Sigmoid colon (tissue), 7 donors: ENCODE data around the gene ST6GAL2. TPM values are rescaled to one million over a fixed set of nuclear protein-coding genes. Genes with fewer than 3 reads are reported as not detected.

Experiments used
- DNase-seq: peaks from one replicate; pipeline ENCODE4 v3.0.0-alpha.2; 2019
- H3K27ac ChIP-seq, 4 donors: fragments of 200-600 bp; sonication (generic); one replicate each; pipeline ENCODE4 v1.5.1; 2016 to 2019; ENCODE audit warnings: mild to moderate bottlenecking in 1 of 4
- H3K27me3 ChIP-seq, 3 donors: fragments of 200-600 bp; sonication (generic); one replicate each; pipeline ENCODE4 v1.5.1; 2019; ENCODE audit warnings: mild to moderate bottlenecking in 1 of 3
- H3K36me3 ChIP-seq, 4 donors: fragments of 200-600 bp; sonication (generic); one replicate each; pipeline ENCODE4 v1.5.1; 2016 to 2019
- H3K4me1 ChIP-seq, 4 donors: fragments of 200-600 bp; sonication (generic); one replicate each; pipeline ENCODE4 v1.5.1; 2017 to 2019
- H3K4me3 ChIP-seq, 4 donors: fragments of 200-600 bp; sonication (generic); one replicate each; pipeline ENCODE4 v1.5.1; 2017 to 2019; ENCODE audit warnings: mild to moderate bottlenecking in 2 of 4, moderate library complexity in 1 of 4
- H3K9me3 ChIP-seq, 4 donors: fragments of 200-600 bp in 3 of 4; sonication (generic) in 3 of 4; one replicate each; pipeline versions ENCODE4 v1.5.1 to v1.6.1; 2013 to 2019
- EP300 ChIP-seq, 4 donors: sonication (generic); formaldehyde crosslinking; IDR thresholded peaks; one replicate each; pipeline ENCODE4 v1.6.1; 2017; ENCODE audit warnings: antibody characterized with exemption in 4 of 4
- POLR2A ChIP-seq, 2 donors: fragments of 450-650 bp; IDR thresholded peaks; one replicate each; pipeline ENCODE4 v1.6.1; 2016; ENCODE audit warnings: antibody characterized with exemption in 2 of 2, mild to moderate bottlenecking in 2 of 2, moderate library complexity in 2 of 2
- POLR2AphosphoS5 ChIP-seq, 4 donors: sonication (generic); formaldehyde crosslinking; IDR thresholded peaks; one replicate each; pipeline ENCODE4 v1.6.1; 2017; ENCODE audit warnings: antibody characterized with exemption in 4 of 4
- WGBS, 2 donors: extraction: QIAGEN DNeasy Blood & Tissue Kit; methylation state at CpG; one replicate each; pipeline ENCODE4 v1.1.7; 2013; 5-methylcytosine and 5-hydroxymethylcytosine counted together
- intact Hi-C: fragments of 100-400 bp; cut with DNase I; formaldehyde crosslinking; loops from one replicate; pipeline ENCODE4 v1.15.1; 2023
- polyA plus RNA-seq, 3 donors: library from polyadenylated mRNA; stranded (reverse); fragments of 200-250 nt; gene quantifications; one replicate each; pipeline ENCODE4 v1.2.3, GENCODE V29; 2013
- total RNA-seq, 4 donors: library from RNA; depleted of rRNA; stranded (reverse); fragments of >200 nt; gene quantifications; one replicate each; pipeline ENCODE4 v1.1.0, GENCODE V29; 2016
- TF ChIP-seq, protein P1 (sequence below), 4 experiments: fragments of 450-650 bp in 3 of 4; fragments of 200-600 bp in 1 of 4; IDR thresholded peaks; one replicate each; pipeline ENCODE4 v1.5.1; 2016 to 2019; ENCODE audit warnings: antibody characterized with exemption in 4 of 4, mild to moderate bottlenecking in 3 of 4, moderate library complexity in 2 of 4
- donor health status: healthy with polysubstance abuse.
- donor health status: Bipolar disorder and iron deficiency.
- donor health status: healthy.

The ST6GAL2 gene
- total and polyA plus RNA-seq, 7 donors: under 0.01 to 6.2 (median 0.83) TPM

DNA sequence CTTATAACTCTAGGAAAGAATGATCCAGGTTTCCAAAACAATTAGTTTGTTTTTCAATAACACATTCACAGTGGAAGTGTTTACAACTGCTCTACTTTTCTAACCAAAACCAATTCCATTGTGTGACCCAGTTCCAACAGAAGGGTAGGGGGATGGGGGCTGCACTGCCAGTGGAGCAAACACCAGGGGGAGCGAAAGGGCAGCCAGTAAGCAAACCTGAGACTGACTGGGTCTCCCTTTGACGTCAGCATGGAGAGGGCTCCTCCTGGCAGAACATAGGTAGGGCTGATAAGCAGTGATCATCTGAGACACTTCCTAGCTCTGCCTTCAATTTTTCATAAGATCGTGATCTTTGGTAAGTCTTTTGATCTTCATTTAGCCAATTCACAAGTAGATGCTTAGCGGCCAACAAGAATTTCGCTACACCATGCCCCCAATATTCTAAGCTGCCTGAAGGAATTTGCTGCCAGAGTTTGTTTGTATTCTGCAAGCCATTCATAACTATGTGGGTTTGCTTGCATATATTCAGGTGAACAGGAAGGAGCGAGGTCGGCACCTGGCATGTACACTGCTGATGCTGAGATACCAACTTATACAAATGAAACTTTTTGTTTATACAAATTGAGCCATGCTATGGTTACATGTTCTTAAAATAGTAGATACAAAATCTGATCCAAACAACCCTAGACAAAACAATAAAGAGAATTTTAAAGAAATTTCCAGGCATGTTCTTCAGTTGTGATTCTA is 45.9 kb downstream of the ST6GAL2 start:
- WGBS, 2 donors: 84 to 87% methylated on average over 7 of the region's 7 CpGs
- no peak for TF ChIP-seq POLR2A (IDR thresholded peaks at IDR 0.05)
- no peak for TF ChIP-seq EP300 (IDR thresholded peaks at IDR 0.05)
- TF ChIP-seq, protein P1, sequence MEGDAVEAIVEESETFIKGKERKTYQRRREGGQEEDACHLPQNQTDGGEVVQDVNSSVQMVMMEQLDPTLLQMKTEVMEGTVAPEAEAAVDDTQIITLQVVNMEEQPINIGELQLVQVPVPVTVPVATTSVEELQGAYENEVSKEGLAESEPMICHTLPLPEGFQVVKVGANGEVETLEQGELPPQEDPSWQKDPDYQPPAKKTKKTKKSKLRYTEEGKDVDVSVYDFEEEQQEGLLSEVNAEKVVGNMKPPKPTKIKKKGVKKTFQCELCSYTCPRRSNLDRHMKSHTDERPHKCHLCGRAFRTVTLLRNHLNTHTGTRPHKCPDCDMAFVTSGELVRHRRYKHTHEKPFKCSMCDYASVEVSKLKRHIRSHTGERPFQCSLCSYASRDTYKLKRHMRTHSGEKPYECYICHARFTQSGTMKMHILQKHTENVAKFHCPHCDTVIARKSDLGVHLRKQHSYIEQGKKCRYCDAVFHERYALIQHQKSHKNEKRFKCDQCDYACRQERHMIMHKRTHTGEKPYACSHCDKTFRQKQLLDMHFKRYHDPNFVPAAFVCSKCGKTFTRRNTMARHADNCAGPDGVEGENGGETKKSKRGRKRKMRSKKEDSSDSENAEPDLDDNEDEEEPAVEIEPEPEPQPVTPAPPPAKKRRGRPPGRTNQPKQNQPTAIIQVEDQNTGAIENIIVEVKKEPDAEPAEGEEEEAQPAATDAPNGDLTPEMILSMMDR (IDR thresholded peaks at IDR 0.05): no peak
- TF ChIP-seq POLR2AphosphoS5 (IDR thresholded peaks at IDR 0.05): no peak
- no peak overlapping the region for H3K4me3 ChIP-seq
- H3K27me3 ChIP-seq: no peaks in the 10 kb centered on the region
- H3K9me3 ChIP-seq: no peaks in the 10 kb centered on the region
- H3K27ac ChIP-seq: peak overlapping the region in 2 of 4 donors; percentile 62 to 67
- H3K36me3 ChIP-seq: no peaks in the 10 kb centered on the region
- intact Hi-C loops: no loop called here
- H3K4me1 ChIP-seq: peaks cover 0 to 31% (median 19%) of the 10 kb centered on the region in 4 donors
- DNase-seq: no peak

DNA sequence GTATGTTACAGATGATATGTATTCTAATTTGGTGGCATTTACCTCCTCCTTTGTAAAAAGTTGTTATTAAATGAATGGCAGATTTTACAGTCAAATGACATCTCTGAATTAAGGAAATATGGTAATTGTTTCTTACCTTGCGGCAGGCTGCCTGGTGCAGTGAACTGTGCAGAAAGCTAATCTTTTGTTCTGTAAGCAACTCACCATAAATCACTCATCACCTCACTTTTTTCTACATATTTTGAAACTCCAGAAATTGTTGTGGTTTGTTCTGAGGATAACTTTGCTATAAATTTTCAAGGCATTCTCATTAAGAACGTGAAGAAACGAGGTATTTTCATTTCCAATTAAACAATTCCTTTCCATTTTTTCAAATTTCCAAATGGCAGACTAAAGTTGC is 52.7 kb downstream of the ST6GAL2 start:
- Histone ChIP-seq H3K4me1 (no peaks in the 10 kb centered on the region), H3K27ac (no peak overlapping the region), H3K27me3 (no peaks in the 10 kb centered on the region), H3K4me3 (no peak overlapping the region), H3K9me3 (no peaks in the 10 kb centered on the region), H3K36me3 (no peaks in the 10 kb centered on the region)
- DNase-seq: no peak
- TF ChIP-seq POLR2AphosphoS5 (IDR thresholded peaks at IDR 0.05): no peak
- TF ChIP-seq POLR2A (IDR thresholded peaks at IDR 0.05): no peak
- TF ChIP-seq, protein P1 (IDR thresholded peaks at IDR 0.05): no peak
- no peak for TF ChIP-seq EP300 (IDR thresholded peaks at IDR 0.05)
- intact Hi-C loops: no loop called here
- 52 to 86% methylated on average over 3 of the region's 3 CpGs for WGBS, 2 donors

DNA sequence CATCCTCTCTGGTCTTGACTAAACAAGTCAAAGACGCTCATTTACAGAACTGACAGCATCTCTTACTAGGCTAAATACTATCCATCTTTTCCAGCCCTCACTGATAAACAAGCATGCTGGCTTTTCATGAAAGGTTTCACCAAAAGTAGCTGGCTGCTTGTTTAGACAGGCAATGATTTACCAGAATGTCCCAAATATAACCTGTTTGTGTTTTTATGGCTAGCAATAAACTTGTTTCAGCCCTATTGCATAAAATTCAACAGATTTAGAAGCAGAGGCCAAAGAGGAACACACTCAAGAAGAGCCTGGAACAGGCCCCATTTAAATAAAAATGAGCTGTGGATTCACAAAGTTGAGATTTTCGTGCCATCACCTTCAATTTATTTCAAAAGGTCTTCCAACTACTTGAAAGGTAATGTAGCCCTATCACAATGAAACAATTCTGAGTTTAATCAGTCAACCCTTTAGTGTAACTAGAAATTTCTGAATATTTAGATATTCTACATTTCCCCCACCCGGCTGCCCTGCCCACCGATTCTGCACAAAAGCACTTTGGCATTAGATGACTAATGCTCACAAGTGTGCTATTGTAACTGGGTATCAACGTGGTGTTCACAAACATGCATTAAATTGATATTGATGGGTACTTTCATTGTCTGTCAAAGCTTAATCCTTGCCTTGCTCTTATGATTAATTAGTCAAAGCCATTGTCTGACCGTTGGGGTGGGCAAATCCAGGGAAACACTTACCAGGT is 54.0 kb downstream of the ST6GAL2 start:
- no peak overlapping the region for H3K4me3 ChIP-seq
- TF ChIP-seq, protein P1 (IDR thresholded peaks at IDR 0.05): no peak
- TF ChIP-seq EP300 (IDR thresholded peaks at IDR 0.05) (no peak), POLR2A (IDR thresholded peaks at IDR 0.05) (no peak), POLR2AphosphoS5 (IDR thresholded peaks at IDR 0.05) (no peak)
- whole genome bisulfite sequencing, 2 donors: 28 to 67% methylated on average over 6 of the region's 6 CpGs
- H3K9me3 ChIP-seq: no peaks in the 10 kb centered on the region
- H3K4me1 ChIP-seq: no peaks in the 10 kb centered on the region
- H3K27me3 ChIP-seq: no peaks in the 10 kb centered on the region
- DNase-seq: no peak
- no peak overlapping the region for H3K27ac ChIP-seq
- no peaks in the 10 kb centered on the region for H3K36me3 ChIP-seq
- intact Hi-C loops: no loop called here

DNA sequence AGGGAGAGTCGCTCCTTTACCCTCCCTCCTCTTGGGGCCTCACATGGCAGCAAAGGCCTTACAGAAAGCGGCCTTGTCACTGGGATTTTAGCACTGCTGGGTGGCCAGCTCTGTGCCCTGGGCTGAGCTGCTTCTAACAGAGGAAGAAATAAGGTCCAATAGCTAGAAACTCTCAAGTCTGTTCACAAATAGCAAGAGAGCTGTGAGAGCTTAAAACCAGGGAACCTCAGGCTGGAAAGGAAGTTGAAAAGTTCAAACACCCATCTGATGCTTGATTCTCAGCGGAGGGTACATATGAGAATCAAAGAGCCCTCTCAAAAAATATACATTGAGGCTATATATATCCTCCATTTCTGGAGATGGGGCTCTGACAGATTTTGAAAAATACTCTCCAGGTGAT is 54.7 kb downstream of the ST6GAL2 start:
- H3K27me3 ChIP-seq: no peaks in the 10 kb centered on the region
- no peaks in the 10 kb centered on the region for H3K9me3 ChIP-seq
- H3K36me3 ChIP-seq: no peaks in the 10 kb centered on the region
- TF ChIP-seq POLR2A (IDR thresholded peaks at IDR 0.05) (no peak), EP300 (IDR thresholded peaks at IDR 0.05) (no peak), POLR2AphosphoS5 (IDR thresholded peaks at IDR 0.05) (no peak)
- TF ChIP-seq, protein P1 (IDR thresholded peaks at IDR 0.05): no peak
- intact Hi-C loops: no loop called here
- DNase-seq: no peak
- no peaks in the 10 kb centered on the region for H3K4me1 ChIP-seq
- no peak overlapping the region for H3K27ac ChIP-seq
- 85 to 92% methylated on average over 3 of the region's 3 CpGs for WGBS, 2 donors
- no peak overlapping the region for H3K4me3 ChIP-seq
